Caco-2 (cell line): Measurements from ENCODE around the gene SMIM35. TPM values are rescaled to one million over a fixed set of nuclear protein-coding genes. Genes with fewer than 3 reads are reported as not detected.
"Not testable (repeated sequence)": the region's sequence is repeated elsewhere in the genome, so short reads cannot be mapped to it uniquely, and the experiment has no call there.

Experiments used
- BruUV-seq: library from RNA; stranded (reverse); fragments of 400-500 nt; replicated peaks from 2 replicates; lab custom pipeline; 2021; lab: Mats Ljungman, UMichigan
- CTCF ChIA-PET: fragments of 300-600 bp; sonication (Branson Sonifier 250); formaldehyde crosslinking; loops from one replicate; lab custom pipeline; 2022; ENCODE audit warnings: antibody characterized with exemption; lab: Charles Lee
- POLR2A ChIA-PET: fragments of 300-600 bp; sonication (Branson Sonifier 250); formaldehyde crosslinking; loops from one replicate; lab custom pipeline; 2022; ENCODE audit warnings: antibody characterized with exemption; lab: Charles Lee
- DNase-seq, 2 experiments: peaks; one replicate each; pipeline versions ENCODE4 v3.0.0 to v3.0.0-alpha.2; 2020 to 2022
- H3K27me3 ChIP-seq: replicated peaks from 2 replicates; pipeline ENCODE4 v1.6.0; 2011; ENCODE audit warnings: low read length; ENCODE audit not compliant: control insufficient read depth, insufficient read depth
- H3K36me3 ChIP-seq: 2 replicates; pipeline ENCODE4 v1.5.1; 2011; ENCODE audit warnings: low read length; ENCODE audit not compliant: control insufficient read depth, insufficient read depth
- H3K4me1 ChIP-seq: fragments of 250-450 bp; sonication (Bioruptor Pico); 2 replicates; pipeline ENCODE4 v1.5.1; 2020; ENCODE audit warnings: mild to moderate bottlenecking
- H3K4me3 ChIP-seq: 2 replicates; pipeline ENCODE4 v1.5.1; 2011; ENCODE audit warnings: low read depth, mild to moderate bottlenecking, control low read depth, low read length
- H3K9me3 ChIP-seq: fragments of 250-450 bp; sonication (Bioruptor Pico); 2 replicates; pipeline ENCODE4 v1.5.1; 2020; ENCODE audit warnings: mild to moderate bottlenecking, moderate library complexity
- H3K27ac Mint-ChIP-seq: one replicate; pipeline ENCODE4 v1.8.0; 2022; ENCODE audit warnings: mixed read lengths; ENCODE audit not compliant: unreplicated experiment
- H3K27me3 Mint-ChIP-seq: one replicate; pipeline ENCODE4 v1.8.0; 2022; ENCODE audit warnings: mixed read lengths; ENCODE audit not compliant: insufficient read depth, unreplicated experiment
- H3K36me3 Mint-ChIP-seq: one replicate; pipeline ENCODE4 v1.8.0; 2022; ENCODE audit warnings: mild to moderate bottlenecking, mixed read lengths; ENCODE audit not compliant: insufficient read depth, unreplicated experiment
- H3K4me1 Mint-ChIP-seq: one replicate; pipeline ENCODE4 v1.8.0; 2022; ENCODE audit warnings: low read depth, mixed read lengths; ENCODE audit not compliant: unreplicated experiment
- H3K4me3 Mint-ChIP-seq: one replicate; pipeline ENCODE4 v1.8.0; 2022; ENCODE audit warnings: mild to moderate bottlenecking, moderate library complexity, mixed read lengths; ENCODE audit not compliant: unreplicated experiment
- H3K9me3 Mint-ChIP-seq: one replicate; pipeline ENCODE4 v1.8.0; 2022; ENCODE audit warnings: mixed read lengths; ENCODE audit not compliant: unreplicated experiment
- CTCF ChIP-seq, 2 experiments: fragments of 200-600 bp in 1 of 2; IDR thresholded peaks; 1 replicate in 1 of 2; 2 replicates in 1 of 2; pipeline versions ENCODE4 v1.5.1 to v1.8.0; 2011 to 2022; ENCODE audit warnings: antibody characterized with exemption in 1 of 2, control low read depth in 1 of 2, inconsistent platforms in 1 of 2, low read depth in 1 of 2, low read length in 1 of 2, mild to moderate bottlenecking in 1 of 2, moderate library complexity in 1 of 2; ENCODE audit not compliant: insufficient read depth in 1 of 2, severe bottlenecking in 1 of 2, unreplicated experiment in 1 of 2
- intact Hi-C: fragments of 100-400 bp; cut with micrococcal nuclease; formaldehyde crosslinking; loops from one replicate; pipeline ENCODE4 v1.10.0; 2022; ENCODE audit not compliant: unreplicated experiment
- total RNA-seq: library from RNA; stranded (reverse); gene quantifications from 2 replicates; pipeline ENCODE4 v1.2.3, GENCODE V29; 2022

Gene SMIM35
- total RNA-seq, 1 experiment from 2014 or later: not detected

- Mint-ChIP-seq H3K9me3 (peaks cover 11% of the 10 kb centered on the region), H3K4me3 (no peak overlapping the region), H3K27ac (no peak overlapping the region), H3K4me1 (peaks cover 35% of the 10 kb centered on the region), H3K27me3 (no peaks in the 10 kb centered on the region), H3K36me3 (no peaks in the 10 kb centered on the region)
- H3K4me1 ChIP-seq: peaks cover 41% of the 10 kb centered on the region
- no peaks in the 10 kb centered on the region for H3K27me3 ChIP-seq
- TF ChIP-seq CTCF (IDR thresholded peaks at IDR 0.05; ENCODE audit: insufficient read depth in 1 of 2, low read depth in 1 of 2, low read length in 1 of 2, severe bottlenecking in 1 of 2, unreplicated experiment in 1 of 2): no peak
- no peak for DNase-seq
- no TSS peak for BruUV-seq
- H3K36me3 ChIP-seq: no peaks in the 10 kb centered on the region
- CTCF ChIA-PET: no interaction called here
- no peak overlapping the region for H3K4me3 ChIP-seq
- no peaks in the 10 kb centered on the region for H3K9me3 ChIP-seq
- POLR2A ChIA-PET: no interaction called here
- intact Hi-C loops: no loop called here
Observed at GRCh38 chr11:118008271-118008911, 78.4 kb downstream of the SMIM35 start.

GRCh38 chr11:118007563-118008270 lies 79.0 kb downstream of the SMIM35 start:
- H3K9me3 ChIP-seq, H3K4me3 Mint-ChIP-seq, H3K27ac Mint-ChIP-seq, POLR2A ChIA-PET, H3K36me3 ChIP-seq, H3K36me3 Mint-ChIP-seq, H3K27me3 Mint-ChIP-seq, H3K4me3 ChIP-seq, BruUV-seq, H3K27me3 ChIP-seq, intact Hi-C loops: not testable (repeated sequence)
- peak in 1 of 2 experiments; percentile 19 for DNase-seq
- peaks cover 11% of the 10 kb centered on the region for H3K9me3 Mint-ChIP-seq
- CTCF ChIA-PET: interaction anchor here (0.6 kb wide), 1 partner anchor 152 kb away, joined by 5 read pairs; no protein-coding TSS in a partner anchor
- peaks cover 35% of the 10 kb centered on the region for H3K4me1 Mint-ChIP-seq
- H3K4me1 ChIP-seq: peaks cover 41% of the 10 kb centered on the region

DNA sequence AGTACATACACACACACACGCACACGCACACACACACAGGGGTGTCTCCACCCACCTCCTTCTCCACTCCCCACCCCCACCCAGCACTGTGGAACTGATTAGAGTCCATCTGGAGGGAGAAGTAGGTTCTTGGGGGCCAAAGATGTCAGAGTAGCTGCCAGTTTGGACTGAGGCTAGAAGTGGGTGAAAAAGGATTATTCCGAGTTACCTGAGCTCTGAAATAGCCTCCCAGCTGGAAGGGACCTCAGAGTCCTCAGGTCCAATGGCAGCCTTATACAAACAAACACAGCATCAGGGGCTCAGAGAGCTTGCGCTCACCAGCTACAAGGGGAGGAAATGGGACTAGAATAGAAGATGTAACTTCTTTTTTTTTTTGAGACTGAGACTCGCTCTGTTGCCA lies 79.7 kb downstream of the SMIM35 start:
- intact Hi-C loops: no loop called here
- no peaks in the 10 kb centered on the region for H3K27me3 Mint-ChIP-seq
- H3K4me3 Mint-ChIP-seq: no peak overlapping the region
- Histone ChIP-seq H3K9me3 (no peaks in the 10 kb centered on the region), H3K4me1 (peaks cover 35% of the 10 kb centered on the region), H3K27me3 (no peaks in the 10 kb centered on the region), H3K4me3 (no peak overlapping the region), H3K36me3 (no peaks in the 10 kb centered on the region)
- ChIA-PET POLR2A (no interaction called here), CTCF (interaction anchor here (0.6 kb wide), 1 partner anchor 151 kb away, joined by 5 read pairs; no protein-coding TSS in a partner anchor)
- H3K36me3 Mint-ChIP-seq: no peaks in the 10 kb centered on the region
- no peak for TF ChIP-seq CTCF (IDR thresholded peaks at IDR 0.05; ENCODE audit: insufficient read depth in 1 of 2, low read depth in 1 of 2, low read length in 1 of 2, severe bottlenecking in 1 of 2, unreplicated experiment in 1 of 2)
- H3K27ac Mint-ChIP-seq: no peak overlapping the region
- peak in 1 of 2 experiments; percentile 12 for DNase-seq
- peaks cover 11% of the 10 kb centered on the region for H3K9me3 Mint-ChIP-seq
- no TSS peak for BruUV-seq
- peaks cover 29% of the 10 kb centered on the region for H3K4me1 Mint-ChIP-seq
